HG02588 (cell line): Measurements from ENCODE around the gene EMC10.

Experiments used
- ATAC-seq: cut with Tn5 transposase; IDR thresholded peaks from one replicate; pipeline ENCODE4 v1.9.1; 2021; ENCODE audit warnings: mild to moderate bottlenecking, moderate library complexity; ENCODE audit not compliant: unreplicated experiment

The EMC10 gene

DNA sequence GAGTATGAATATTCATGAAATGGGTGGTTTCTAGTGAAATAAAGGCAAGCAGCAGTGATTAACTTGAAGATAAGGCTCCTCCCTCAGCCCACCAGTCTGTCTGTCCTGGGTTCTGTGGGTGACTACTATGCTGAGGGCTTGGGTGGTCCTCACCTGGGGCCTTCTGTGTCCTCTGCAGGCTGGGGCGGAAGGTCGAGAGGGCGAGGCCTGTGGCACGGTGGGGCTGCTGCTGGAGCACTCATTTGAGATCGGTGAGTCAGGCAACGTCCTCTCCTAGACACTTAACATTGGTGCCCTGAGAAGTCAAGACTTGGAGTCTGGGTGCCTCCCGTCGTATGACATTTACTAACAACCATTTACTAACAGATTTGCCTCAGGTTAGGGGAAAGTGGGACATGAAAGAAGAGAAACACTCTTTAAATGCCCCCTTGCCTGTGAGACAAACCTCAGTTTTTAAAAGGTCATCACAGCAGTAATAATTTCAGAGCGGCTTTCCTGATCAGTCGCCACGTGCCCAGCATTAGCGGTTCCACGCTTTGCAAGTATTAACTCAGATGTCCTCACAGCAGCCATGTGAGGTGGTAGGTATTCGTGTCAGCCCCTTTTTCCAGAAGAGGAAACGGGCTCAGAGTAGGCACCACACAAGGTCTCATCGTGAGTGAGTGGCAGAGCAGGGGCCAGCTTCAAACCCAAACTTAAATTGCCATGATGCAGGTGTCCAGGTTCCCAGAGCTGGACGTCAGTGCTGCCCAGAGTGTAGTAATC lies 1.6 kb downstream of the EMC10 start:
- ATAC-seq = no peak

DNA sequence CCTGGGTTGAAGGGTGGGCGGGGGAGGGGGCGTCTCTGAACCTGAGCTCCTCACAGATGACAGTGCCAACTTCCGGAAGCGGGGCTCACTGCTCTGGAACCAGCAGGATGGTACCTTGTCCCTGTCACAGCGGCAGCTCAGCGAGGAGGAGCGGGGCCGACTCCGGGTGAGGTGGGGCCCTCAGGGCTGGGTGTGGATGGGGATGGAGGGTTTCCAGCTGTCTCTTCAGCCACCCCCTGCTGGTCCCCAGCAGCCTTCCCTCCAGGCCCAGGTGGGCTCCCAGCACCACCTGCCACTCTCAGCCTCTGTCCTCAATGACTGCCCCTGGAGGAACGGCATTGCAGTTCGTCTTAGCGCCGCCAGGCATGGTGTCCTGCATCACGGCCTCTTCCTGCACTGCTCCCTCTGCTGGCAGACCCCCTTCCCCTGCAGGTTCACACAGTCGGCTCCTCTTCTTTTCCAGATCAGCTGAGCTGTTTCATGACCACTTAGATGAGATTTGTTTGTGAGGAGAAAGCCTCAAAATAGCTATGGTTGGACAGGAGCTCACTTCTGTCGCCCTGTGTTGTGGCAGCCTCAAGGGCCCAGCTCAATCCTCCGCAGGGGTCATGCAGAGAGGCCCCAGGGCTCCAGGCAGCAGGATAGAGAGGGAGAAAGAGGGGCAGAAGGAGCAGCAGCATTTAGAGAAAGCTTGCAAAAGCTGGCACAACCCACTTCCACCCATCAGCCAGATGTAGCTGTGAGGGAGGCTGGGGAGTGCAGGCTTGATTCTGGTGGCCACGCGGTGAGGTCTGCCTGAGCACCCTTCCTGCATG lies 2.8 kb downstream of the EMC10 start:
- ATAC-seq = no peak

DNA sequence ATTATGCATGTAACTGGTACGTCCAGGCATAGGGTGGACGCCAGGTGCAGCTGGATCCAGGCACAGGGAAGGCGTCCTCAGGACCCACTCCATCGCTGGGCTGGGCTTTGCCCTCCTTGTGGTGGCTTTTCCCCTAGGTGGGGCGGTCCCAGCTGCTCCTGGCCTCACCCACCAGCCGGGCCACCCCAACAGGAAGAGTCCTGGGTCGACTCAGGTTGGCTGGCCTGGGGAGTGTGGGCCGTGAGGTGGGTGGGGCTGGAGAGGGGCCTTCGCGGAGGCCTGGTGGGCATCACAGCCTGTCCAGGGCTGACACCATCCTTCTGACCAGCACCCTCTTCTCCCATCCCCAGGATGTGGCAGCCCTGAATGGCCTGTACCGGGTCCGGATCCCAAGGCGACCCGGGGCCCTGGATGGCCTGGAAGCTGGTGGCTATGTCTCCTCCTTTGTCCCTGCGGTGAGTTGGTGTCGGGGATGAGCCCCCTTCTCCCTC lies 3.5 kb downstream of the EMC10 start:
- no peak for ATAC-seq

DNA sequence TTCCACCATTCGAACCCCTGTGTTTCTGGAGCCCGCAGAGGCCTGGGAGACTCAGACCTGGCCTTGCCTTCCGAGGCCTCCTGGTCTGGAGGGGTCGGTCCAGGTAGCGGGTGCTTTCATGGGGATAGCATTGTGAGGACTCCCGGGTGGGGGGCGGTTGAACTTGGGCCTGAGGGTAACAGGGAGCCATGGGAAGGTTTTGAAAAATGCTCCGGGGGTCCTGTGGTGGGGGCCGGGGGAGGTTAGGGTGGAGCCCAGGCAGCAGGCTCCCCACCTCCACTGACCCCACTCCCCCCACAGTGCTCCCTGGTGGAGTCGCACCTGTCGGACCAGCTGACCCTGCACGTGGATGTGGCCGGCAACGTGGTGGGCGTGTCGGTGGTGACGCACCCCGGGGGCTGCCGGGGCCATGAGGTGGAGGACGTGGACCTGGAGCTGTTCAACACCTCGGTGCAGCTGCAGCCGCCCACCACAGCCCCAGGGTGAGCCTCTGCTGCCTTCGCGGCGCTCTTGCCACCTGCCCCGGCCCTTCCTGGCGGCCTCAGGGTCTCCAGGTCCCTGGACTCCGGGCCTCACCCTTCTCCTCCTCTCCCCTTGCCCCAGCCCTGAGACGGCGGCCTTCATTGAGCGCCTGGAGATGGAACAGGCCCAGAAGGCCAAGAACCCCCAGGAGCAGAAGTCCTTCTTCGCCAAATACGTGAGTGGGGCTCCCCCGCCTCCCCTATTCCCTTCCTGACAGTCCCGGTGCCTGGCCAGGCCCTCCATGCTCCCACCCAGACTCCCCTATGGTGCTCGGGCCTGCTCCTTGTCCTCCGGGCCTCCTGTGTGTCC lies 4.2 kb downstream of the EMC10 start:
- no peak for ATAC-seq

DNA sequence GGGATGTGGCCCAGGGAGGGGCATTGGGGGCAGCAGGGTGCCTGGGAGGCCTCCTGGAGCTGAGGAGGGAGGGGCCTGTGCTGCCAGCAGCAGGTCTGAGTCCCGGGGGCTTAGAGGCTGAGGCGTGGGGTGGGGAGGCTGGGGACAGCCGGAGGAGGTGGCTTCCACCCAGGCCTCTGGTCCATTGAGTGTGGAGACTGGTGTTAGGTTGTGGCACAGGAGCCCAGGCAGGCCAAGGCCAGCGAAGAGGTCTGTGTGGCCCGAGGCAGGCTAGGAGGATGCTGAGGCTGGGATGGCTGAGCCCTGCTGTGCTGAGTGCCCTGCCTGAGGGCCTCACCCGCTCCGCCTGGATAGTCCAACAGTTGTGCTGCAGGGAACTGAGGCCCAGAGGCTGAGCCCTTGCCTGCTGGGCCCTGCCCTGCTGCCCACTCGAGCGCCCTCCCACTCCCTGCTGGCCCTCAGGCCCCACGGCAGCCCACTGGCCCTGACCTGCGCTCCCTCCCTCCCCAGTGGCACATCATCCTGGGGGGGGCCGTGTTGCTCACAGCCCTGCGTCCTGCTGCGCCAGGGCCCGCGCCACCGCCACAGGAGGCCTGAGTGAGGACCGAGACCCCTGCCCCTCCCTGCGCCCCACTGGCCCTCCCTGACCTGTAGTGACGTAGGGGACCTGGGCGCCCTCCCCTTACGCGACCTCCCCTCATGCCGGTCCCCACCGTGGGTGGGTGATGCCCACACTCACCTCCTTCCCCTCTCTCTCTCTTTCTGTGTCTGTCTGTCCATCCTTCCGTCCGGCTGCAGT lies 5.2 kb downstream of the EMC10 start:
- no peak for ATAC-seq

DNA sequence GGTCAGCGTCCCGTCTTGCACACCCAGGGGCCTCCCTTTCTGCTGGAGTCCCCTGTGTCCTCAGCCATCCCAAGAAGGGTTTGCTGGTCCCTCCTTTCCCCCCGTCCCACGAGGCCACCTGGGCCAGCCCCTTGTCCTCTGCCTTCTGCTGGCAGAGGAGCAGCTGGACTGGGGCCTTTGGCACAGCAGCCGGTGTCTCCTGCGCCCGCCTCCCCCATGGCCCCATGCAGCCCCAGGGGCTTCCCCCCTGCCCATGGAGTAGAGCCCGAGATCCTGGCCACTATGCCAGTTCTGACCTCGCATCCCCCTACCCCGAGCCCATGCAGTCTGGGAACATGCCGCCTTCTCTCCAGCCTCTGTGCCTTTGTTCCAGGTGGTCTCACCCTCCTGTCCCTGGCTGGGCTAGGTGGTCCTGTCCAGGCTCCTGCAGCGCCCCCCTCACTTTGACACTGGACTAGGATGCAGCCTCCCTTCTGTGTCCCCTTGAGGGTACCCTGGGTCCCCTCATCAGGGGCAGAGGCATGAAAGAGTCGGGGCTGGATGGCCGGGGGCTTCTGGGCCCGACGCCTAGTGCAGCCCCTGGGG lies 6.1 kb downstream of the EMC10 start:
- no peak for ATAC-seq

DNA sequence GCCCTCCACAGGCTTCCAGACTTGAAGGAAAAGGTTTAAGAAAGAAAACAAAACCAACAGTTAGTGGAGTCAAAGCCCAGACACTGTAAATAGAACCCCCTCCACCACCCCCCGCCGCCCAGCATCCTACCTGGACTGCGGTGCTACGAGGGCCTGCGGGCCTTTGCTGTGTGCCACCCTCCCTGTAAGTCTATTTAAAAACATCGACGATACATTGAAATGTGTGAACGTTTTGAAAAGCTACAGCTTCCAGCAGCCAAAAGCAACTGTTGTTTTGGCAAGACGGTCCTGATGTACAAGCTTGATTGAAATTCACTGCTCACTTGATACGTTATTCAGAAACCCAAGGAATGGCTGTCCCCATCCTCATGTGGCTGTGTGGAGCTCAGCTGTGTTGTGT lies 6.6 kb downstream of the EMC10 start:
- ATAC-seq = no peak

DNA sequence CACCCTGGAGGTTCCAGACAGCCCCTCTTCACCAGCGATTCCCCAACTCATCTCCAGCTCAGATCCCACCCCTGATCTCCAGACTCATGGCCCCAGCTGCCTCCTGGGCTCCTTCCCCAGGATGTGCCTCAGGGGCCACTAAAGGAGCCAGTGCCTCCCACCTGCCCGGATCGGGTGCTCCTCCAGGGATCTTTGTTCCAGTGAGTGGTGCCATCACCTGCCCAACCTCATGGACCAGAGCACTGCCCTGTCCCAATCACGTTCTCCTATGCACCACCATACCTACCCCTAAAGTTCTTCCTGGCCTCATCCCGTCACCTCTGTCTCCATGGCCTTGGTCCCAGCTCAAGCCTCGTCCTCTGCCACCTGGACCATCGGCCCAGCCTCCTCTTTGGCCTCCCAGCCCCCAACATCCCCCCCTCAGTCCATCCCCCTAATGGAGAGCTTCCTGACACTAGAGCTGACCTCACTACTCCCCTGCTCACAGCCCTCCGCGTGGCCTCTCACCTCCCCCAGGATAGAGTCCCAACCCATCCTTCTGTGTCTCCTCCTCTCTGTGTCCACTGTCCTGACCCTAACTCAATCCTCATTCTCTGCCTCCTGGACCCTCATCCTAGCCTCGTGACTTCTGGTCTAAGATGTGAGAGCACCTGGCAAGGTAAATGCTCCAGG lies 9.1 kb downstream of the EMC10 start:
- no peak for ATAC-seq

DNA sequence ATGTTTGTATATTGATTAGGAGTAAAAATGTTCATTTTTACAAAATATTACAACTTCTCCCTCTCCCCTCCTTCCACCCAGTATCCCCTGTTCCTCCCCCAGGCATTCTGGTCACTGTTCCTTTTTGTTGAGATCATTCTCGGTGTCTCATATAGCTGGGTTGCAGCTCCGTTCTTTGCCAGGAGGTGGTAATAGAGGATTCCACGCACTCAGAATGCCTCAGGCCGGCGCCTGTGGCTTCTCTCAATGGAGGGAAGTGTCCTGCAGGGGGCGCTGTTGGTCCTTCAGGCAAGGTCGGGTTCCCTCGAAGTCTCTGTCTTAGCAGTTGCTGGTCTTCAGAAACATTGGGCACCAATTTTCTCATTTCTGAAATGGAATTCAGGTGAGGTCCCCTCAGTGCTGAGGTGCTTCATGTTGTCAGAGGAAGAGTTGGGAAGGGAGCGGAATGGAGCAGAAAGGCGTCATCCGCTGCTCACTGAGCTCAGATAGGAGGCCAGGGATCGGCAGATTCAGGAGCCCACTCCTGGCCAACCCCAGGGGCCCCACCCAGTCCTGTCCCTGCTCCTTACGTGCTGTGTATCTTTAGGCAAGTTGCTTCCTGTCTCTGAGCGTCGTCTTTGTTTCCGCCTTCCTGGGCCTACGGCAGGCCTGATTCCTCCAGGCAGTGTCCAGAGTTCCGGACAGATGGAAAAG lies 10.7 kb downstream of the EMC10 start:
- no peak for ATAC-seq

DNA sequence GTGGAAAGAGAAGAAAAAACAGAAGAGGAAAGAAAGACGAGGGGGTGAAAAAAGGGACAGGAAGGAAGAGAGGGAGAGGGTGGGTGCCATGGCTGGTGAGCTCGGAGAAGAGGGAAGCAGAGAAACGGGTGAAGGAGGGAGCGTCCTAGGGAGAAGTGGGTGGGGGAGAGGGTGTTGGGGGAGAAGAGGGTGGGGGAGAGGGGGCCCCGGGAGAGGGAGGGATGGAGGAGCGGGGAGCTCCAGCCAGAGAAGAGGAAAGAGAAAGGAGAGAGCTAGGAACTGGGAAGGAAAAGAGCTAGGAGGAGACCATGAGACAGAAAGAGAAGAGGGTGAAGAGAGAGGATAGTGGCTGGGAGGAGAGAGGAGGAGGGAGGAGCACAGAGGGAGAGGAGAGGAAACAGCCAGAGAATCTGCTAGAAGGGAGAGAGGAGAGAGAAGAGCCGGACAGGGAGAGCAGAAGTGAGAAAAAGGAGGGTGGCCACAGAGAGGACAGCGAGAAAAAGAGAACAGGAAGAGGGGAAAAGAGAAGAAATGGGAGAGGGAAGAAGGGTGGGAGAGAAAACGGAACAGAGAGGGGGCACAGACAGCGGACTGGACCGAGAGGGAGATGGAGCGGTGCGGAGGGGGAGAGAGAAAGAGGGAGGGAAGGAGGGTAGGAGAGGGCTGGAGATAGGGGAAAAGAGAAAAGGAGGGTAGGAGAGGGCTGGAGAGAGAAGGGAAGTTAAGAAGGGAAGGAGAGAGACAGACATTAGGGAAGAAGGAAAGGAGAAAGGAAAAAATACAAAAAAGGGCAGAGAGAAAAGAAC lies 12.3 kb downstream of the EMC10 start:
- no peak for ATAC-seq

DNA sequence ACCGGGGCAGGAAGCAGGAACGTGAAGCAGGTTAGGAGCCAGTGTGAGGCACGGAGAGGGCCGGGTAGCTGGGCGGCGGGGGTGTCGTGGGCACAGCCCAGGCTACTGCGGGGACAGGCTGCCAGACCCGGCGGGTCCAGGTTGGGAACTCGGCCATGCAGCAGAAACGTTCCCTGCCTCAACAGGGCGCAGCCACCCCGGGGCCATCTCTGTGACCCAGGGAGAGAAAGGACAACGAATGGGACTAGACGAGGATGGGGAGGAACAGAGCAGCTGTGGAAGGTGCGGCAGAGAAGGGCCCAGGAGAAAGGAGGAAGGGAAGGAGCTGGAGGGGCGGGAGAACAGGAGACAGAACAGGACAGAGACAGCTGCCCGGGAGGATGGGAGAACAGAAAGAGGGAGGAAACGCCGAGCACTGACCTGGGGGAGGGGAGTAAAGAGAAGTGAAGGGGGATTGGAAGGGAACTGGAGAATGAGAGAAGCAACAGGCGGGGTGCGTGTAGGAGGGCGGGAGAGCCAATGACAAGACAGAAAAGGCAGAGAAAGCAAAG lies 13.2 kb downstream of the EMC10 start:
- no peak for ATAC-seq

DNA sequence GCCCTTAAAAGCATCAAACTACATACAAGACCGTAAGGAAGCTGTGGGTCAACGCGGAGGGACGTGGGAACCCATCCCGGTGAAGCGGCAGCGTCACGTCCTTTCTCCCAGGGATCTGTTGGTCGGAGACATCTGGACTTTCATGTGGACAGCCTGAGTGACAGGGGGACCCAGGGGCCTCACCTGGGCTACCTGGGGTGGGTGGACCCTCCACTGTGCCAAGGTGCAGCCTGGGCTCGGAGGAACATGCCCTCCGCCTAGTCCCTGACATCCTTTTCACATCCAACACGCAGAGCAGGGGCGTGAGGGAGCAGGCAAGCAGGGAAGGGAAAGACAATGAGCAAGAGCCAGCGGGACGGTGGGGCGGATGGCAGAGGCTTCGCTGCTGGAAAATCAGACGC lies 14.1 kb downstream of the EMC10 start:
- ATAC-seq = no peak

DNA sequence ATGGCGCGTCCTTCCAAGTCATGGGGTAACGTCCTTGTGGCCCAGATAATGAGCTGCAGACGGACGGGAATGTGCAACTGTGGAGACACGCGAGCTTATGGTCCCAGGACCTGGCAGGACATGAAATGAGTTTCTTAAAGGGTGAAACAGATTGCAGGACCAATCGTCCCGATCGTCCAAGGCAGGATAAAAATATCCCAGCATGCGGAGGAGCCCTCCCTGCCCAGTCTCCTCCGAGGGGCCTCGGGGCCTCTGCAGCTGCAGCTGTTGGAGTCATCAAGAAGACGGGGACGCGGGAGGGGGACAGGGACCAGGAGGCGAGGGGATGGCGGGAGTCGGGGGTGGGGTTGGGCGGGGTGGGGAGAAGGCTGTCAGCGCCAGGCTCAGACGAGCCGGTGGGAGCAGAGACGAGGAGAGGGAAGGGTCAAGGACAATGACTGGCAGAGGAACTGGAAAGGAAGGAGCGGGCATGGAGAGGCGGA lies 14.7 kb downstream of the EMC10 start:
- ATAC-seq = no peak

DNA sequence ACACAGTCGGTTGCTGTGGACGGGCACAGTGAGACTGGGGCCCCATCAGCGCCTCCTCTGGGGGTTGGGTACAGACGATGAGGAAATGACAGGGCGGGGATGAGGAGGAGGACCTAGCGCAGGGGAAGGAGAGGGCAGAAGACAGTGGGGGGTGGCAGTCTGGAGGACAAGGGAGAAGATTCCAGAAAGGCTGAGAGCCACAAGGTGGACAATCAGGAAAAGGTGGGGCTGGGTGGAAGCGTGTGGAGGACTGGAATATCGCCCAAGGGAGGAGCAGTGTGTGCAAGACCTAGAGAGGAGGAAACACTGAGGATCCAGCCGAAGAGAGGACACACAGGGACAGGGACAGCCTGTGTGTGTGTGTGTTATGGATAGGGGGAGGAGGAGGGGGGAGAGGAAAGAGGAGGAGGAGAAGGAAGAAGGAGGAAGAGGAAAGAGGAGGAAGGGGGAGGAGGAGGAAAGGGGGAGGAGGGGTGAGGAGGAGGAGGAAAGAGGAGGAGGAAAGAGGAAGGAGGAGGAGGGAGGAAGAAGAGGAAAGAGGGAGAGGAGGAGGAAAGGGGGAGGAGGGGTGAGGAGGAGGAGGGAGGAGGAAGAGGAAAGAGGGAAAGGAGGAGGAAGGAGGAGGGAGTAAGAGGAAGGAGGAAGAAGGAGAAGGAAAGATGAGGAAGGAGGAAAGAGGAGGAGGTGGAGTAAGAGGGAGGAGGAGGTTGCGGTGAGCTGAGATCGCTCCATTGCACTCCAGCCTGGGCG lies 16.2 kb downstream of the EMC10 start:
- ATAC-seq = no peak

DNA sequence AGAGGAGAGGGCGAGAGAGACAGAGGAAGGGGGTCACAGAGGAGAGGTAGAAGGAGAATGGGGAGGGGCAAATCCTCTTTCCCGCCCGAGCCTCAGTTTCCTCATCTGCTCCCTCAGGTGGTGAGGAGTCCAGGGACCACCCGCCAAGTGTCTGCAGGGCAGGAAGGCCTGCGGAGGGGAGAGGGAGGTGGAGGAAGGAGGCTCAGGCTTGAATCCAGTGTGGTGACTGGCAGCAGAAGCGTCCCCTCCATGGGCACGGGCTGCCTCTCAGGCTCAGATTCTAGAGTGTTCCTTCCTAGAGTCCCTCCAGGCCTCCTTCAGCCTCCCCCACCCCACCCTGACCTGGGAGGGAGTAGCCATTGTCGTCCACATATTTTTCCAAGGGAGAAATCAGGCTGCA lies 16.9 kb downstream of the EMC10 start:
- no peak for ATAC-seq

DNA sequence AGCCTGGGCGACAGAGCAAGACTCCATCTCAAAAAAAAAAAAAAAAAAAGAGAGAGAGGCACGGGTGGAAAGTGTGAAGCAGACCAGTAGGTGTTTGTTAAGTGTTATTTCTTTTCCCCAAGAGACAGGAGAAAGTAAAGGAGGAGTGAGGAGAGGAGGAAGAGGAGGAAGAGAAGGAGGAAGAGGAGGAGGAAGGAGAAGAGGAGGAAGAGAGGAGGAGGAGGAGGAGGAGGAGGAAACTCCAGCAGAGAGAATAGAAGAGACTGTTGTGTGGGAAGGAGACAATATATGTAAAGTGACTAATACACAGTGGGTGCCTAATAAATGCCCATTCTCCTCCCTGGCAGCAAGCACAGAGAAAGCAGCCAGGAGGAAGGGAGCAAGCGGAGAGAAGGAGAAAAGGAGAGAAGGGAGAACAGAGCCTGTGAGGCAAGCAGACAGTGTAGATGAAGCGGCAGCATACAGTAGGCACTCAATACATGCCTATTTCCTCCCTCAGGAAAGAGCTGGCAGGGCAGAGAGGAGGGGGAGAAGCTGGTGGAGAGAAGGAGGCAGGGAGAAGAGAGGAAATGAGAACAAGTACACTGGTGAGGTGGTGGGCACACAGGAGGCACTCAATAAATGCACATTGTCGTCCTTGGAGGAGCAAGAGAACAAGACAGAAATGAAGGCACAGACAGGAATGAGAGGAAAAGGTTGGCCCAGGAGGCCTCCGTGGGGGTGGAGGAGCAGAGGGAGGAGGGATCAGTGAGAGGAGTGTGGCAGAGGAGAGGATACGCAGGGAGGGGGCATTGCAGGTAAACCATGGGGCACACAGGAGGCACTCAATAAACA lies 18.1 kb downstream of the EMC10 start:
- ATAC-seq = no peak
